ENCODE results near the gene SPATA17.

SPATA17 gene

DNA sequence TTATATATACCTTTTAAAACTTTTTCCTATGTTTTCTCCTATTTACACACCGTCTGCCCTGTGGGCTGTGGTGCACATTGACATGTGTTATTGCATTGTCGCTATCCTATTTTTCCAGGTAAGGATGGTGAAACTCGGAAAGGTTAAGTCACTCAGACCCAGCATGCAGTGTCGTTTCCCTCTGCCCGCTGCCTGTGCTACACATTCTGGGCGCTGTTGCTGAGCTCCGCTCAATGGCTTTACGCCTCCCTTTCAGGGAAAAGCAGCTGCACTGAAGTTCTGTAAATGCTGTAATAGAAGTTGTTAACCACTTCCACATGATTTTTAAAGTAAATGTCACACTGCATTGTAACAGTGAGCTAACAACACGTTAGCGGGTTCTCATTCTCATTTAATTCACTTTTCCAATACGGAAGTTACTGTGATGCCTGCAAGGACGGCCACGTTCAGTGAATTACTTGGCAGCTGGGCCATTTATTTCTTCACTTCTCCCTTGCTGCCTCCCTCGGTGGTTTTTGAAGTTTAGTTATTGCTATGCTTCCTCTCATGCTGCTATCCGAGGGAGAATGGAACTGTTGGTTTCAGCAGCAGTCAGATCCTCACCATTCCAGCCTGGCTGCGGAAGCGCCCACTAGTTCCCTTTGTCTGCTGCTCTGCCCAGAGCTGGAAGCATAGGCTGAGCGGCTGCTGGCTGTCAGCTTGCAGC, 288.7 kb downstream of the SPATA17 start:
- DNase-seq: no peak
